HG03066 (cell line): ENCODE measurements around the gene SEC14L1.
A peak's percentile ranks its signal among the peaks of the same experiment; 100 is the strongest.

Experiments used
- ATAC-seq: cut with Tn5 transposase; IDR thresholded peaks from one replicate; pipeline ENCODE4 v1.9.1; 2021; ENCODE audit warnings: low read depth; ENCODE audit not compliant: unreplicated experiment

SEC14L1 gene

DNA sequence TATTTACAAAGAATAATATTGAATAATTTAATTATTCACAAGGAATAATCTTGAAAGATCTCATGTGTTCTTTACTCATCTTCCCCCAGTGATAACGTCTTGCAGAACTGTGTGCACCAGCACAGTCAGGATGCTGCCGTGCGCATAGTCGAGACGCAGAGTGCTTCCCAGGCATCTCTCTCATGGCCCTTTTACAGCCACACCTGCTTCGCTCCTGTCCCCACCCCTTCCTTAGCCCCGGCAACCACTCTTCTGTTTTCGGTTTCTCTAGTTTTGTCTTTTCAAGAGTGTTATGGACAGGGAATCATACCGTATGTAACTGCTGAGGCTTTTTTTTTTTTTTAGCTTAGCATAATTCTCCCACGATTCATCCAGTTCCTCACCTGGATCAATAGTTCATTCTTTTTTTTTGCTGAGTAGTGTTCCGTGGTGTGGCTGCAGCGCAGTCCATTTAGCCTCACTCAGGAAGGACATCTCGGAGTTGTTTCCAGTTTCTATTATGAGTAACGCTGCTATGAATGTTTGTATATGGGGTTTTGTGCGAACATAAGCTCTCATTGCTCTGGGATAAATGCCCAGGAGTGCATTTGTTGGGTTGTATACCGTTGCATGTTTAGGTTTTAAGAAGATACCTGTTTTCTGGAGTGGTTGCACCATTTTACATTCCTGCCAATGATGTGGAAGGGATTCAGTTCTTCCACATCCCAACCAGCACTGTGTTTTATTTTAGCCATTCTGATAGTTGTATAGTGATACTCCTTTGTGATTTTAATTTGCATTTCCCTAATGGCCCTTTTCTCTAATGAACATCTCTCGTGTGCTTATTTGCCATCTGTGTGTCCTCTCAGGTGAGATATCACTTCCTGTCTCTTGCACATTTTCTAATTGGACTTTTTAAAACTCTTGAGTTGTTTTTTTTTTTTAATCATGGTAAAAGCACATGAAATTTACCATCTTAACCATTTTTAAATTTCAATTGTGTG lies 47.6 kb downstream of the SEC14L1 start:
- no peak for ATAC-seq

DNA sequence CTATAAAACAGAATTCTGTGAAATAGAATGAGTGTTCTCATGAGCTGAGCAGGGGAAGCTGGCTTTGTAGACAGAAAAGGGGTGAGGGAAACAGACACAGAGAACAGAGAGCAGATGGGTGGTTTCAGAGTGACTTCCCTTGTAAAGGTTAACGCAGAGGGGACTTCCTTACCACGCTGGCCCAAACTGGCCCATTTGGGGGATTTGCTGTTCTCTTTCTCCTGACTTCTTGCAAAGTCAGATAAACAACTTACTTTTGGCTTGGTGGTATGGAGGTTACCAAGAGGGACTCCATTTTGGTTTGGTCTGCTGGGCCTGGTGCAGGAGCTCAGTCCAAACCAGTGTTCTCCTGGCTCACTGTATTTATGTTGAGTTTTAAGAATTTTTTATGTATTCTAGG lies 48.4 kb downstream of the SEC14L1 start:
- peak; percentile 69 for ATAC-seq

DNA sequence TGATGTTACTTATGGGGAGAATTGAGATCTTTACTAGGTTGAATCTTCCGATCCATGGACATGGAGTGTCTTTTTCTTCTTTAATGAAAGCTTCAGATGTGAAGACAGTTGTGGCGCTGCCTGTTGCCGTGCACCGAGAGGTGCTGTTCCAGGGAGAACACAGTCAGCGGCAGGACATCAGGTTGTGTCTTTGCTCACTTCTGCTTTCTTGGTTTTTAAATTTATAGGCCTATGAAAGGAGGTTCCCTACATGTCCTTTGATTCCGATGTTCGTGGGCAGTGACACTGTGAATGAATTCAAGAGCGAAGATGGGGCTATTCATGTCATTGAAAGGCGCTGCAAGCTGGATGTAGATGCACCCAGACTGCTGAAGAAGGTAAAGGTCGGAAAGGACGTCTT lies 49.8 kb downstream of the SEC14L1 start:
- ATAC-seq, result no peak

DNA sequence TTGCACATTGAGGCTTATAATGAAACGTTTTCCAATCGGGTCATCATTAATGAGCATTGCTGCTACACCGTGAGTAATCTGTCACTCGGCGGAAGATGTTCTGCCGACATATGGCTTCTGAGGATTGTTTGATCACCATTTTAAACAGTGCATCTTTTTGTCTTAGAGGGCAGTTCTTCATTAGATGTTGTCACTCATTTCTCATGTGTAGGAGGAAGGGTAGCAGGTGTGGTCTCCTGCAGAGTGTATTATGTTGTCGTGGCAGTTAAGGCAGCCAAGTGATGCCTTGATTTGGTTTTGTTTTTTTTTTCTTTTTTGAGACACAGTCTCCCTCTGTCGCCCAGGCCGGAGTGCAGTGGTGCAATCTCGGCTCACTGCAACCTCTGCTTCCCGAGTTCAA lies 50.5 kb downstream of the SEC14L1 start:
- no peak for ATAC-seq

DNA sequence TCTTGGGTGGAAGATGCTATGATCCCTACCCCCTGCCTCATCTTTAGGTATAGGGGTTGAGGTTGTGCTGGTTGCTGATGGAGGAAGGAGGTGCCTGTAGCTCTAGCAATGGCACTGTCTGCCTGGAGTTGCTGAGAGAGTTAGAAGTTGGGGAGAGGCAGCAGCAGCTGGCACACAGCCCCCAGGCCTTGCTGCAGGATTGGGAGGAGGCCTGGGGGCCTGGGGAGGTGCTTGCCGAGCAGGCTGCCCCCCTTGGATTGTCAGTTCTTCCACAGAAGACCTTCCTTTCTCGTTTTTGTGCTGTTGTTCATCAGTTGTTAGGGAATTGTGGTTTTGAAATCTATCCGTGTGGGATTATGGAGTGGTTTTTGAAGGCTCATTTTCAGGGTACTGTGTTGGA lies 52.9 kb downstream of the SEC14L1 start:
- ATAC-seq, result no peak

DNA sequence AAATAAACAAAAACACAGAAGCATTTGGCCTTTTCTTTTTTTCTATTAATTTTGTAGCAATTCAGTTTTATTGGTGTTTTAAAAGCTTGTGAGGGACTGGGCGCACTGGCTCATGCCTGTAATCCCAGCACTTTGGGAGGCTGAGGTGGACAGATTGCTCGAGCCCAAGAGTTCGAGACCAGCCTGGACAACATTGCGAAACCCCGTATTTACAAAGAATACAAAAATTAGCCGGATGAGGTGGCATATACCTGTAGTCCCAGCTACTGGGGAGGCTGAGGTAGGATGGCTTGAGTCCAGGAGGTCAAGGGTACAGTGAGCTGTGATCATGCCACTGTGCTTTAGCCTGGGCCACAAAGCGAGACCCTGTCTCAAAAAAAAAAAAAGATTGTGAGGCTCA lies 53.4 kb downstream of the SEC14L1 start:
- ATAC-seq, result no peak

DNA sequence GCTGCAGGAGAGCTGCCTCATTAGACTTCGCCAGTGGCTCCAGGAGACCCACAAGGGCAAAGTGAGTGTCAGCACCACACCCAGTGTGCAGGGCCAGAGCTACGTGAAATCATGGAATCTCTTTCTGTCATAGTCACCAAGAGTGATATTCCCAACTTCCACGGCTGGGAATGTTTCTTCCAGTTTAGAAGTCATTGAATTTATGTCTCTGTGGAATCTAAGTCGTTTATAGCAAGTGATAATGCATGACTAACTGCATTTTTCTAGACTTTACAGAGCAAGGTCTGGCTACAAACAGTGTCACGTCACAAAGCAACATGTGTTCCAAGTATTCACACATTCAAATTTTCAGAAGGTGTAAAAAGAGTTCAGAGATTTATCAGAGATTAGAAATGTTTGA lies 55.5 kb downstream of the SEC14L1 start:
- no peak for ATAC-seq

DNA sequence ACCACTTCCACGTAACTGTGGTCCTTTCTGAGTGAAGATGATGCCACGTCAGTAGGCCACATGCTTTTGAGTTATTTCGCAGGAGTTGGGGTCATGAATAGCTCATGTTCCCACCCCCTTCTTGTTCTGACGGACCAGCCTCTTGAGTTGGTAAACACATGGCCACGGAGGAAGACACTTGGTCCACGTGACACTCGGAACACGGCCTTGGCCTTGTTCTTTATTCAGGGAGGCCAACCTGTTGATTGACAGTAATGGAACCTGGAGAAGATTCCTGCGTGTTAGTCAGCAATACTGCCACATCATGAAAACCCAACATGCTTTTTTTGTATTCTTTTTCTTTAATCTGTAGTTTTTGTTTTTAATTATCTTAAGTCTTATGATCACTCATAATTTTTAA lies 56.3 kb downstream of the SEC14L1 start:
- ATAC-seq, result no peak

DNA sequence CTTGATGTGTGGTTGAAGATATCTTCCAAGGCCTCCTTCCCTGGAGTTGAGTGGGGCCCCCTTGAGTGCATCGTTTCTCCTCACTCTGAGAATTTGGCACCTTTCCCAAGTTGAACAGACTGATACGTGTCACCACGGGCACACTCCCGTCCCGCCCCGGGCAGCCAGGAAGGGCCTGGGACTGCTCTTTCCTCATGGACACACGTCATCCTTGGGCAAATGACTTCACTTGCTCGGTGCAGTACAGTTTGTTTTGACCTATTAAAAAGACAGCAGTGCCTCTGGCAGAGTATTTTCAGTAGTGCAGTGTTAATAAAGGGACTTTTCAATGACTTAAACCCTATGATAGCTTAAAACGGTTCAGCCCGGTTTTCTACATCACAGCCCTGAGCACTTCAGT lies 59.9 kb downstream of the SEC14L1 start:
- ATAC-seq, result no peak

DNA sequence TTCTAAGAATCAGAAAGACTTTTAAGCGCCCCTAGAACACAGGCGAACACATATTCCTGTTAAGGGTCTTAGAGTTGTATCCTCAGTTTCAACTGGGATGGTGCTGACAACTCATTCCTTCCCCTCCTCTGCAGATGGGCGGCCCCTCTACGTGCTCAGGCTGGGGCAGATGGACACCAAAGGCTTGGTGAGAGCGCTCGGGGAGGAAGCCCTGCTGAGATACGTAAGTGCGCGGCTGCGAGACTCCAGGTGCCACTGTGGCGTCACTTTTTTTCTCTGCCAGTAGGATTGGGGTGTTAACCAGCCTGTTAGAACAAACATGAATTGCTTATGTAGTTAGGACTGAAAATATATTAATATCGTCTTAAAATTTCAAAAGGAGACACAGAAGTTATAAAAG lies 62.7 kb downstream of the SEC14L1 start:
- ATAC-seq, result no peak

DNA sequence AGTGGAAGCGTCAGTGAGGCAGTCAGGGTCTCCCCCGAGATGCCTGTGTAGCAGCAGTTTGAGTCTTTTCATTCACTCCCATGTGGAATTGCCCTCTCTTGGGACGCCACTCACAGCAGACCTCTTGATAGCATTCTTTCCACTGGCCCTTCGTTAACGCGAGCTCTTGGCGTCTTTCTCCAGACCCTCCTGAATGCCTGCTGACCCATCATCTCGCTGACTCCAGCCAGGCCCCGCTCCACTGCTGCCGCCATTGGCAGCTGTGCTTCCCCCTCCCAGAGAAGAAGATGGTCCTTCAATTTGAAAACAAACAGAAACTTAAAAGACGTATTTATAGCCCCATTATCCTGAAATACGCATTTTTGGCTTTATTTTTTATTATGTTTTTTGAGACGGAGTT lies 63.1 kb downstream of the SEC14L1 start:
- no peak for ATAC-seq

DNA sequence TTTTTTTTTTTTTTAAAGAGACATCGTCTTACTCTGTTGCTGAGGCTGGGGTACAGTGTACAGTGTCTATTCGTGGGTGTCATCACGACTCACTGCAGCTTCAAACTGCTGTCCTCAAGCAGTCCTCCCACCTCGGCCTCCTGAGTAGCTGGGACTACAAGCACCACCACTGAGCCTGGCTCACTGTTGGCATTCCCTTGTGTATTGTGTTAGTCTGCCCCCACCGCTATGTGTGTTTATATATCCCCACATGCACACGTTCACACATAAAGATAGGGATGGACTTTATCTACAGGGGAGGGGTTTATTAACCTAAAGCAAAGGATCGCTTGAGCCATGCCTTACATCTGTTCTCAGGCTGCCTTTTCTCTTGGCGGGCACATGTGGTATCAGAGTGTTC lies 63.8 kb downstream of the SEC14L1 start:
- no peak for ATAC-seq

DNA sequence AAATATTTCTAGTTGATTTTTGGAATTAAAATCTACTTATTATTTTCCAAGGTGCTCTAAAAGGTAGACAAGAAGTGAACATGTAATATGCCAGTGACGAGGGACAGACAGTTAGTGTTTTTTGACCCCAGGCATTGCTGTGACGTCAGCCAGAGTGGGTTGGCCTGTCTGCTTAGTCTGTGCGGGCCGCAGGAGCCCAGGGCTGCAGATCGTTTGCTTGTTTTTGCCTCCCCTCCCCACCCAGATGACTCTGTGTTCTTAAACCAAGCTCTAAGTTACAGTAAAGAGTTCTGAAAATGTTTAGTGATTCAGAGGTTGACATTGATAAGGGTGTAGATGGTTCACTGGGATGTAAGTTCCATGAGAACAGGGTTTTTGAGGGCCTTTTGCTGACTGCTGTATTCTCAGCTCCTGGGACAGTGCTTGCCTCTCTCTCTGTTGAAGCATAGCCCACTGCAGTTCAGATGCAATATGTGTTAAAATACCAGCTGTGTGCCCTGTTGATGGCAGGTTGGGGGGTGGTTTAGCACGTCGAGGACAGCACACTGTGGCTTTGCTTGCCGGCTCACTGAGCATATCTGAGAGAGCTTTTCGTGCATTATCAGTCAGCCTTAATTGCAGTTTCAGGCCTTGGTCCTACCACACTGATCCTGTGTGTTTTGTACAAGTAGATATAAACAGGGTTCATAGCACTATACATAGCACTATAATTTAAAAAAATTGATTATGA lies 64.8 kb downstream of the SEC14L1 start:
- ATAC-seq, result no peak

DNA sequence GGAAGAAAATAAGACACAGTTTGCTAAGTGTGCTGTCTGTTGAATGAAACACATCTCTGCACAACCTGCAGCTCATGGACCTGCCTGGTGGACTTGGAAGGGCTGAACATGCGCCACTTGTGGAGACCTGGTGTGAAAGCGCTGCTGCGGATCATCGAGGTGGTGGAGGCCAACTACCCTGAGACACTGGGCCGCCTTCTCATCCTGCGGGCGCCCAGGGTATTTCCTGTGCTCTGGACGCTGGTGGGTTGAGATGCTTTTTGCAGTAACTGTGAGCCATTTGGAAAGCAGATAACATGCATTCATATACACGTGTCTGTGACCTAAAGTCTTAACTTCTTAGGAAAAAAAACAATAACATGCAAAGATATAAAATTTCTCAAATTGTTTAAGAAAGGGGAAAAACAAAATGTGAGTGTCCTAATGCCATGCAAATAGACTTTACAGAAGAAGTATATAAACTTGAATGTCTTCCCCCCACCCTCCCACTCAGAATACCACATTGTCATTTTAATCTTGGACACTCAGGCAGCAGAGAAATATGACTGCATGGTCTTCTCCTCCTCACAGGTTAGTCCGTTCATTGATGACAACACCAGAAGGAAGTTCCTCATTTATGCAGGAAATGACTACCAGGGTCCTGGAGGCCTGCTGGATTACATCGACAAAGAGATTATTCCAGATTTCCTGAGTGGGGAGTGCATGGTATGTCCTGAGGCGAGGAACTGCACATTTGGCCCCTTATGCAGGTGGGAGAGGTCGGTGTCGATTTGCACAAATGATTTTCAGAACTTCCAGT lies 65.6 kb downstream of the SEC14L1 start:
- ATAC-seq, result no peak

DNA sequence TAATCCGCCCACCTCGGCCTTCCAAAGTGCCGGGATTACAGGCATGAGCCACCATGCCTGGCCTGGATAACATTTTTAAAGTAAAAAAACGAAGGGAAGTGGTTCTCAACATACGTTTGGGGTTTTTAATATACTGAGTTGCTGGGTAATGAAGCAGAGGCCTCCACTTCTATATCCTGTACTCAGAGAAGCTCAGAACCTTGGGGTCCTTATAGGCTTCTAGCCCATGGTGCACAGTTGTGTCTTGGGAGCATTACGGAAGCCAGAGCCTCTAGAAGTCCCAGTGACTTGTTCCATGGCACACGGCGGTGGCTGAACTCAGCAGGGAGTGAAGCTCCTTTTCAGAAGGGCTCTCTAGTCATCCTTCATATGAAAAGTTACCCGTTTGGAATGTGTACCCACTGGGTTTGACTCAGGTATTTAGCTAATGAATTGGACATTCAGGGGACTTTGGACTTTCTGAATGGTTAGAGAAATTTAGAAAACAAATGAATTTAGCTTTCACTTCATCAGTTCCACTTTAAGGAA lies 67.0 kb downstream of the SEC14L1 start:
- ATAC-seq, result no peak

DNA sequence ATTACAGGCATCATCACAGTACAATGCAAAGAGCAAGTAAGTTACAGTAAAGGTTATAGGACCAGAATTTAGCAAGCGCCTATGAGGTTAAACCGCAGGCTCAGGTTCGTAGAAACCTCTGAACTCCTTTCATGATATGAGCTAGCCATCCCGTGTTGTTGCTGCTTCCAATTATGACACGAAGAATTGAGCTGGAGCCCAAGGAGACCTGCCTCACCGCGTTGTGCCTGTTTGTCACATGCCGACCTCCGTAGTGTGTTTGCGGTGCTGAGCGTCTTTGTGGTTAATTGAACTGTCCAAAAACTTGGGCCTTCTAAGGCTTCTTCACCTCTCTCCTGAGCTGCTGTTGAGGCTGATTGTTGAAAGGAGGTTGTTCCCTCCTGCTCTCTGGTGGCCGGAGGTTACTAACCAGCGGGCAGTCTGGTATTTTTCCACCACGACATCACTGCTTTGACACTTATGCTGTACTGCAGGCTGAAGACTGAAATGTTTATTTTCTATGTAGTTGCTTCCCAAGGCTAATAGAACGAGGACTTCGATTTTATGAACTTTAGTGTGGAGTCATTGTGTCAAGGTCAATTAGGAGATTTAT lies 67.5 kb downstream of the SEC14L1 start:
- no peak for ATAC-seq

DNA sequence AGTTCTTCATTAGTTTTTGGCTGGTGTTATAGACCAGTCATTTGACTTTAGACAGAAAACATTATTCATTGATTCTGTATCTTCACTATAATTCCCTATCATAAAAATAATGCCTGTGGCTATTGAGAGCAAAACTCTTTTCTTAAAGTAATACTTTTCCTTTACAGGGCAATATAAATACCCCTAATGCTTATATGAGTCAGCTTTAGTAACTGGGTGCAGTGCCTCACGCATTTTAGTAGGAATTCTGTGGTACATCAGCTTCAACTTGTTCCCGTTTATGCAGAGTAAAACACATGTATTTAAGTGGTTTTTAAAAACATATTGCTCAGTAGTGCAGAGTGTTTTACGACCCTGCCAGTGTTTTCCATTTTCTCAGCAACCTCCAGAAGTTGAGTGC lies 68.1 kb downstream of the SEC14L1 start:
- no peak for ATAC-seq

DNA sequence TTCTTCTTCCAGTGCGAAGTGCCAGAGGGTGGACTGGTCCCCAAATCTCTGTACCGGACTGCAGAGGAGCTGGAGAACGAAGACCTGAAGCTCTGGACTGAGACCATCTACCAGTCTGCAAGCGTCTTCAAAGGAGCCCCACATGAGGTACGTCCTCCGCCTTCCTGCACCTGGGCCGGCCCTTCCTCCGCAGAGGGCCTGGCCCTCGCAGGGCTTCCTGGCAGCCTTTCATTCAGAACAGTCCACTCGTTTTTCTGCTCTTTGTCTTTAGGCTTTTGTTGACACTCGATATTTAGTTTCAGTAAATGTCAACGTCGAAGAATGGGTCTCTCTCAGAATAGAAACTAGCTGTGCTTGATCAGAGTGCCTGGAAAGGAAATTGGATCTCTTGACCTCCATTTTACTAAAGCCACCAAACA lies 68.6 kb downstream of the SEC14L1 start:
- no peak for ATAC-seq

DNA sequence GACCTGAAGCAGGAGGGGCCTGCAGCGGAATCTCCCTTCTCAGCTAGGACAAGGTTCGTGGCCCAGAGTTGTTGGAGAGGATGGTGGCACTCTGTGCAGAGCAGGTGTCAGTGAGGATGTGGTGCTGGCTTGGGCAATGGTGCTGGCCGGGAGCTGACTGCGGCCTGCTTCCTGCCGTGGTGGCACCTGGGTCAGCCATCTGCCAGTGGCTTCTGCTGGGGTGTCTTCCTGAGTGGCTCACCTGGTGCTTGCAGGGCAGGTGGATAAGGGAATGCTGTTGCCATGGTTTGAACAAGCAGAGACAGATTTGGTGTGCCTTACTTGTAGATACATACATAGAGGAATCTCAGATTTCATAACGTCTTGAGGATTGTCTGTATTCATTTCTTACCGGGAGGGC lies 69.6 kb downstream of the SEC14L1 start:
- no peak for ATAC-seq

DNA sequence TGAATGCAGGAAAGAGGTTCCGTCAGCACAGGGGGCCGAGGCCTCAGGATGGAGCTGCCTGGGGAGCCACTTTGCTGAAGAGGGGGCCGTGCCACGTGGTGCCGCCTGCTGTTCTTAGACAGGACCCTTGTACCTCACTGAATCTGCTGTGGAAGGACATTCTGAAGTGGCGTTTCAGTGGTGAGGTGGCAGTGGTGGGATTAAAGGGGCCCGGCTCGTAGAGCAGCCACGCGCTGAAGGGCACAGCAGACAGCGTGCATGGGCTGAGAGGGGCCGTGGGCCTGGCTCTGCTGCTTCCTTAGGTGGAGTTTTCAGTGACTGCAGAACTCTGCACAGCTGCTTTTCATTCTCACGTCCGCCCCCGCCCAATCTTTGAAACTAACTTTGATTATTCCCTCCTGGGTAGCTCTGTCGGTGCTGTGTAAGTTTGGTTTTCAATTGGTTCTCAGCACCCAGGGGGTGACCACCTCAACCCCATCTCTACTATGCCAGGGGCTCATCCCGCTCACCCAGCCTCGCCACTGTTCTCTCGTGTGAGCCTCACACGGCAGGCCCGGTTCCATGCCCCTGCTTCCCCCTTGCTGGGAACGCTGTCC lies 70.3 kb downstream of the SEC14L1 start:
- no peak for ATAC-seq
